ENCODE data around the gene SMARCC2.
A peak's percentile ranks its signal among the peaks of the same experiment; 100 is the strongest.
"Not testable (repeated sequence)": the region's sequence is repeated elsewhere in the genome, so short reads cannot be mapped to it uniquely, and the experiment has no call there.

The SMARCC2 gene

GRCh38 chr12:56120158-56120846 lies 69.0 kb downstream of the SMARCC2 start:
- Histone ChIP-seq H3K4me3 (ENCODE audit: low read length) (no peak overlapping the region), H3K27me3 (ENCODE audit: control insufficient read depth, insufficient read depth, low read length) (no peaks in the 10 kb centered on the region), H3K36me3 (ENCODE audit: control insufficient read depth, insufficient read depth, low read length) (no peaks in the 10 kb centered on the region), H3K9ac (ENCODE audit: low read length) (no peak overlapping the region), H3K4me1 (ENCODE audit: control insufficient read depth, insufficient read depth, low read length) (peaks cover 13% of the 10 kb centered on the region), H3K9me3 (ENCODE audit: control insufficient read depth, low read length) (no peaks in the 10 kb centered on the region)

- no peaks in the 10 kb centered on the region for H3K27me3 ChIP-seq (ENCODE audit: control insufficient read depth, insufficient read depth, low read length)
- peaks cover 13% of the 10 kb centered on the region for H3K4me1 ChIP-seq (ENCODE audit: control insufficient read depth, insufficient read depth, low read length)
- H3K4me3 ChIP-seq (ENCODE audit: low read length), result no peak overlapping the region
- peak overlapping the region; percentile 0 for H3K9ac ChIP-seq (ENCODE audit: low read length)
- no peaks in the 10 kb centered on the region for H3K9me3 ChIP-seq (ENCODE audit: control insufficient read depth, low read length)
- no peaks in the 10 kb centered on the region for H3K36me3 ChIP-seq (ENCODE audit: control insufficient read depth, insufficient read depth, low read length)
Measured at GRCh38 chr12:56119361-56119796, 69.9 kb downstream of the SMARCC2 start.

- H3K4me3 ChIP-seq (ENCODE audit: low read length), result peak overlapping the region; percentile 51
- H3K9me3 ChIP-seq (ENCODE audit: control insufficient read depth, low read length), result no peaks in the 10 kb centered on the region
- H3K9ac ChIP-seq (ENCODE audit: low read length), result peak overlapping the region; percentile 72
- no peaks in the 10 kb centered on the region for H3K27me3 ChIP-seq (ENCODE audit: control insufficient read depth, insufficient read depth, low read length)
- no peaks in the 10 kb centered on the region for H3K36me3 ChIP-seq (ENCODE audit: control insufficient read depth, insufficient read depth, low read length)
- peaks cover 13% of the 10 kb centered on the region for H3K4me1 ChIP-seq (ENCODE audit: control insufficient read depth, insufficient read depth, low read length)
Measured at GRCh38 chr12:56118688-56119357, 70.5 kb downstream of the SMARCC2 start.

GRCh38 chr12:56117778-56118687 lies 71.2 kb downstream of the SMARCC2 start, which contains the start of gene ZC3H10:
ZC3H10 (plus strand) TSS chr12:56118266; CDS start chr12:56120563, 2,297 bp downstream.
- H3K36me3 ChIP-seq (ENCODE audit: control insufficient read depth, insufficient read depth, low read length), result no peaks in the 10 kb centered on the region
- H3K27me3 ChIP-seq (ENCODE audit: control insufficient read depth, insufficient read depth, low read length), result no peaks in the 10 kb centered on the region
- no peaks in the 10 kb centered on the region for H3K9me3 ChIP-seq (ENCODE audit: control insufficient read depth, low read length)
- peaks cover 13% of the 10 kb centered on the region for H3K4me1 ChIP-seq (ENCODE audit: control insufficient read depth, insufficient read depth, low read length)
- peak within 1 kb of the TSS; percentile 88 for H3K4me3 ChIP-seq (ENCODE audit: low read length)
- H3K9ac ChIP-seq (ENCODE audit: low read length), result peak within 1 kb of the TSS; percentile 96

DNA sequence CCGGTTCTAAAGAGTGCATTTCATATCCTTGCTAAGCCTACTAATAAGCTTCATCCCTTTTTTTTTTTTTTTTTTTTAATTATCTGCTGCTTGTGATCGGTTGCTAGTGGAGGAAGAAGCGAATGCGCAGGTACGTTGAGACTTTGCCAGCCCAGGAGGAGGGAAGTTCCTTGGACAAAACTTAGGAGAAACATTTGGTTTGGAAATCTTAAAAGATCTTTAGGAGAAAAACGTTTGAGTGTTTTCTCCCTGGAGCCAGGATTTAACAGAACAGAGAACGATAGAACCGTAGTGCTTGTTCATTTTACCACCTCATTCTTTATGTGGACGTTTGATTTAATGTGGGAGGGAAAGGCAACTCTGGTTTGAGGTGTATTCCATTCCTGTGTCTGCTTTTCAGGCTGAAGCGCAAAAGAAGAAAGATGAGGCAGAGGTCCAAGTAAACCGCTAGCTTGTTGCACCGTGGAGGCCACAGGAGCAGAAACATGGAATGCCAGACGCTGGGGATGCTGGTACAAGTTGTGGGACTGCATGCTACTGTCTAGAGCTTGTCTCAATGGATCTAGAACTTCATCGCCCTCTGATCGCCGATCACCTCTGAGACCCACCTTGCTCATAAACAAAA lies 72.1 kb downstream of the SMARCC2 start:
- Histone ChIP-seq H3K9ac (ENCODE audit: low read length) (peak overlapping the region; percentile 96), H3K4me1 (ENCODE audit: control insufficient read depth, insufficient read depth, low read length) (peaks cover 13% of the 10 kb centered on the region), H3K4me3 (ENCODE audit: low read length) (peak overlapping the region; percentile 88)
- not testable (repeated sequence) for H3K27me3 ChIP-seq (ENCODE audit: control insufficient read depth, insufficient read depth, low read length); H3K9me3 ChIP-seq (ENCODE audit: control insufficient read depth, low read length); H3K36me3 ChIP-seq (ENCODE audit: control insufficient read depth, insufficient read depth, low read length)

- peak within 1 kb of the TSS; percentile 96 for H3K9ac ChIP-seq (ENCODE audit: low read length)
- H3K27me3 ChIP-seq (ENCODE audit: control insufficient read depth, insufficient read depth, low read length), result no peaks in the 10 kb centered on the region
Measured at GRCh38 chr12:56116267-56117081, 72.8 kb downstream of the SMARCC2 start, which contains the start of gene RPL41. RPL41 (plus strand) TSS chr12:56116633.

DNA sequence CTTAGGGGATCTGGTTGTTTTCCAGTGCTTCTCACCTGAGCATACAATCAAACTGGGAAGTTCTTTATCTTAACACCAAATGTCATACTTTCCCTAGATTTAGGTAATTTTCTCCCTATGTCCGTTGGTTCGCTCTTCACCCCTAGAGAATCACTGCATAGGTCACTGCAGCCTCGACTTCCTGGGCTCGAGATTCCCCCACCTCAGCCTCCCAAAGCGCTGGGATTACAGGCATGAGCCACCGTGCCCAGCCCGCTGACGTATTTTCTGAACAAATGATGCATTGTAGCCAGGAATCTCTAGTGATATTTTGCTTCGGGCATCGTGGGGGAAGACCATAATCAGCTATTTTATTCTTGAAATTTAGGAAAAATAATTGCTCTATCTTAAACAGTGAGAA lies 74.0 kb downstream of the SMARCC2 start:
- Histone ChIP-seq H3K4me1 (ENCODE audit: control insufficient read depth, insufficient read depth, low read length) (peaks cover 13% of the 10 kb centered on the region), H3K36me3 (ENCODE audit: control insufficient read depth, insufficient read depth, low read length) (peaks cover 5% of the 10 kb centered on the region), H3K4me3 (ENCODE audit: low read length) (peak overlapping the region; percentile 88), H3K27me3 (ENCODE audit: control insufficient read depth, insufficient read depth, low read length) (no peaks in the 10 kb centered on the region), H3K9ac (ENCODE audit: low read length) (peak overlapping the region; percentile 96), H3K9me3 (ENCODE audit: control insufficient read depth, low read length) (no peaks in the 10 kb centered on the region)

More at GRCh38 chr12:56116267-56117081, 72.8 kb downstream of the SMARCC2 start, which contains the start of gene RPL41:
- Histone ChIP-seq H3K9me3 (ENCODE audit: control insufficient read depth, low read length) (no peaks in the 10 kb centered on the region), H3K36me3 (ENCODE audit: control insufficient read depth, insufficient read depth, low read length) (no peaks in the 10 kb centered on the region), H3K4me3 (ENCODE audit: low read length) (peak within 1 kb of the TSS; percentile 88), H3K4me1 (ENCODE audit: control insufficient read depth, insufficient read depth, low read length) (peaks cover 13% of the 10 kb centered on the region)

- H3K4me3 ChIP-seq (ENCODE audit: low read length), result no peak overlapping the region
- H3K27me3 ChIP-seq (ENCODE audit: control insufficient read depth, insufficient read depth, low read length), result no peaks in the 10 kb centered on the region
- H3K9me3 ChIP-seq (ENCODE audit: control insufficient read depth, low read length), result no peaks in the 10 kb centered on the region
- H3K9ac ChIP-seq (ENCODE audit: low read length), result no peak overlapping the region
- H3K4me1 ChIP-seq (ENCODE audit: control insufficient read depth, insufficient read depth, low read length), result peaks cover 5% of the 10 kb centered on the region
- peaks cover 6% of the 10 kb centered on the region for H3K36me3 ChIP-seq (ENCODE audit: control insufficient read depth, insufficient read depth, low read length)
Measured at GRCh38 chr12:56114084-56114483, 75.2 kb downstream of the SMARCC2 start.

All from mucosa of stomach (tissue), 1 donor.